Measurements from ENCODE around the gene VPS50.

- TF ChIP-seq EZH2phosphoT487 (IDR thresholded peaks at IDR 0.05; ENCODE audit: insufficient read depth, low read depth) (no peak), EZH2 (IDR thresholded peaks at IDR 0.05; ENCODE audit: insufficient read depth, poor library complexity, severe bottlenecking) (no peak)
These were observed 9.9 kb downstream of the VPS50 start for GRCh38 chr7:93242106-93242505.

Data from GM23248 (cell line).